K562 (cell line): ENCODE data around the gene JRKL. TPM values are rescaled to one million over a fixed set of nuclear protein-coding genes. Genes with fewer than 3 reads are reported as not detected.

ENCODE experiments used
- ATAC-seq: fragments of 200-7000 bp; cut with Tn5 transposase; 3 replicates; pipeline ENCODE4 v1.9.1; 2020; ENCODE audit warnings: moderate library complexity
- BruUV-seq: library from RNA; stranded (reverse); fragments of 400-500 nt; replicated peaks from 2 replicates; lab custom pipeline; 2021; lab: Mats Ljungman, UMichigan
- CTCF ChIA-PET: fragments of 300-600 bp; formaldehyde crosslinking; extraction: SDS; loops from one replicate; lab custom pipeline; 2021; ENCODE audit warnings: low intra/inter-chr PET ratio; lab: Yijun Ruan, JAX
- POLR2A ChIA-PET: fragments of 300-600, 350-650 bp; sonication (Branson Sonifier 250); formaldehyde crosslinking; extraction: SDS; loops from one replicate; lab custom pipeline; 2021; ENCODE audit warnings: antibody characterized with exemption, inconsistent platforms; lab: Yijun Ruan, JAX
- DNase-seq, 4 experiments: peaks; one replicate each; pipeline versions ENCODE4 v3.0.0 to v3.0.0-alpha.2; 2011 to 2018; ENCODE audit warnings: low spot score in 3 of 4, mixed read lengths in 3 of 4; ENCODE audit errors: extremely low read depth in 1 of 4
- FAIRE-seq: peaks from 2 replicates; lab custom pipeline; 2011; peaks lifted over from hg19 to GRCh38; lab: Jason Lieb, UNC
- H2AFZ ChIP-seq: 2 replicates; pipeline ENCODE4 v1.6.0; 2011; ENCODE audit warnings: low read depth, low read length, control low read depth, inconsistent platforms
- H3K27ac ChIP-seq: fragments of 200-600 bp; 3 replicates; pipeline ENCODE4 v1.8.0; 2011; ENCODE audit warnings: low read depth, mild to moderate bottlenecking, control low read depth, inconsistent platforms, low read length, moderate library complexity, mixed read lengths; ENCODE audit errors: extremely low read depth
- H3K27me3 ChIP-seq, 2 experiments: fragments of 300-600 bp in 1 of 2; 2 replicates in 1 of 2; 3 replicates in 1 of 2; pipeline versions ENCODE4 v1.6.0 to v1.8.0; 2011; ENCODE audit warnings: inconsistent platforms in 2 of 2, low read length in 2 of 2, mild to moderate bottlenecking in 1 of 2, mixed read lengths in 1 of 2, moderate library complexity in 1 of 2; ENCODE audit not compliant: control insufficient read depth in 2 of 2, insufficient read depth in 2 of 2
- H3K36me3 ChIP-seq: fragments of 300-600 bp; 3 replicates; pipeline ENCODE4 v1.8.0; 2011; ENCODE audit warnings: mild to moderate bottlenecking, low read length, inconsistent platforms; ENCODE audit not compliant: control insufficient read depth, insufficient read depth
- H3K4me1 ChIP-seq, 2 experiments: fragments of 200-600 bp in 1 of 2; replicated peaks in 1 of 2; 2 replicates in 1 of 2; 3 replicates in 1 of 2; pipeline versions ENCODE4 v1.5.1 to v1.8.0; 2011; ENCODE audit warnings: inconsistent platforms in 2 of 2, low read length in 2 of 2, mild to moderate bottlenecking in 1 of 2, mixed read lengths in 1 of 2, moderate library complexity in 1 of 2; ENCODE audit not compliant: control insufficient read depth in 2 of 2, insufficient read depth in 2 of 2
- H3K4me2 ChIP-seq: 2 replicates; pipeline ENCODE4 v1.6.1; 2011; ENCODE audit warnings: low read length, control low read depth, inconsistent platforms, mixed read lengths; ENCODE audit not compliant: insufficient read depth
- H3K4me3 ChIP-seq: fragments of 200-600 bp; sonication (generic), shearing (Covaris generic); 2 replicates; pipeline ENCODE4 v1.5.1; 2016; ENCODE audit warnings: control low read depth, inconsistent platforms
- H3K79me2 ChIP-seq: fragments of 200-600 bp; 3 replicates; pipeline ENCODE4 v1.8.0; 2011; ENCODE audit warnings: low read length, inconsistent platforms; ENCODE audit not compliant: control insufficient read depth, insufficient read depth
- H3K9ac ChIP-seq, 2 experiments: 2 replicates each; pipeline versions ENCODE4 v1.6.0 to v1.6.1; 2011; ENCODE audit warnings: low read depth in 2 of 2, low read length in 2 of 2, control low read depth in 1 of 2, inconsistent platforms in 1 of 2, mild to moderate bottlenecking in 1 of 2, mixed read lengths in 1 of 2; ENCODE audit not compliant: insufficient read depth in 1 of 2
- H3K9me1 ChIP-seq: one replicate; pipeline ENCODE4 v1.6.0; 2011; ENCODE audit warnings: inconsistent platforms, mild to moderate bottlenecking, low read length, moderate library complexity; ENCODE audit not compliant: control insufficient read depth, insufficient read depth
- H3K9me3 ChIP-seq: replicated peaks from 2 replicates; pipeline ENCODE4 v1.5.1; 2011; ENCODE audit warnings: low read depth, low read length, inconsistent platforms; ENCODE audit not compliant: control insufficient read depth, insufficient read depth
- H4K20me1 ChIP-seq: replicated peaks from 2 replicates; pipeline ENCODE4 v1.6.1; 2011; ENCODE audit warnings: low read length, inconsistent platforms, mixed read lengths; ENCODE audit not compliant: control insufficient read depth, insufficient read depth
- ASH1L ChIP-seq: fragments of 450-650 bp; IDR thresholded peaks from 2 replicates; pipeline ENCODE4 v1.6.1; 2018; ENCODE audit warnings: borderline replicate concordance, mild to moderate bottlenecking, low read depth; ENCODE audit not compliant: partially characterized antibody
- ATF7 ChIP-seq: fragments of 450-650 bp; IDR thresholded peaks from 2 replicates; pipeline ENCODE4 v1.7.1; 2014; ENCODE audit warnings: mild to moderate bottlenecking, moderate library complexity
- BCOR ChIP-seq: fragments of 450-650 bp; IDR thresholded peaks from 2 replicates; pipeline ENCODE4 v1.6.1; 2016
- CC2D1A ChIP-seq: fragments of 450-650 bp; IDR thresholded peaks from 2 replicates; pipeline ENCODE4 v1.6.1; 2017; ENCODE audit warnings: mild to moderate bottlenecking
- HNRNPLL ChIP-seq: fragments of 200-400 bp; formaldehyde crosslinking; IDR thresholded peaks from 2 replicates; pipeline ENCODE4 v1.6.1; 2017; ENCODE audit warnings: low read length, low read depth, mild to moderate bottlenecking; ENCODE audit not compliant: poor library complexity, severe bottlenecking
- MEIS2 ChIP-seq: fragments of 450-650 bp; IDR thresholded peaks from 2 replicates; pipeline ENCODE4 v1.6.1; 2014; ENCODE audit warnings: mild to moderate bottlenecking; ENCODE audit not compliant: partially characterized antibody
- MYBL2 ChIP-seq, 2 experiments: fragments of 450-650 bp in 1 of 2; sonication (generic) in 1 of 2; formaldehyde crosslinking in 1 of 2; IDR thresholded peaks; 2 replicates each; pipeline versions ENCODE4 v1.6.1 to v1.8.1; 2017 to 2022; ENCODE audit warnings: borderline replicate concordance in 1 of 2, inconsistent platforms in 1 of 2, low read depth in 1 of 2, mild to moderate bottlenecking in 1 of 2, missing genetic modification reagents in 1 of 2, moderate library complexity in 1 of 2
- NFIX ChIP-seq: fragments of 250-450 bp; sonication (Bioruptor Pico); IDR thresholded peaks from 2 replicates; pipeline ENCODE4 v1.4.0; 2020; ENCODE audit warnings: low read depth, mild to moderate bottlenecking, moderate library complexity
- SIRT6 ChIP-seq: IDR thresholded peaks from one replicate; pipeline ENCODE4 v1.6.1; 2012; ENCODE audit warnings: low read depth, mild to moderate bottlenecking, control low read depth, inconsistent platforms, low read length, moderate library complexity
- TAF9B ChIP-seq: fragments of 450-650 bp; IDR thresholded peaks from 2 replicates; pipeline ENCODE4 v1.6.1; 2018; ENCODE audit warnings: mild to moderate bottlenecking; ENCODE audit not compliant: partially characterized antibody
- ZBTB49 ChIP-seq: sonication (generic); formaldehyde crosslinking; IDR thresholded peaks from 2 replicates; pipeline ENCODE4 v1.8.0; 2022; ENCODE audit warnings: missing genetic modification reagents, mild to moderate bottlenecking, borderline replicate concordance
- ZBTB9 ChIP-seq: fragments of 450-650 bp; formaldehyde crosslinking; IDR thresholded peaks from 2 replicates; pipeline ENCODE4 v1.4.0; 2020; ENCODE audit warnings: mild to moderate bottlenecking, moderate library complexity
- ZNF280B ChIP-seq: fragments of 250-450 bp; sonication (Bioruptor Pico); IDR thresholded peaks from 2 replicates; pipeline ENCODE4 v1.5.1; 2021; ENCODE audit warnings: mild to moderate bottlenecking
- ZNF445 ChIP-seq: fragments of 250-450 bp; sonication (Bioruptor Pico); IDR thresholded peaks from 2 replicates; pipeline ENCODE4 v1.4.0; 2020; ENCODE audit warnings: low read depth, mild to moderate bottlenecking, moderate library complexity
- ZNF79 ChIP-seq: fragments of 250-450 bp; sonication (Bioruptor Pico); IDR thresholded peaks from 2 replicates; pipeline ENCODE4 v1.4.0; 2020; ENCODE audit warnings: low read depth, mild to moderate bottlenecking, moderate library complexity
- WGBS: fragments of 100-300 bp; shearing (Covaris generic); methylation state at CpG from one replicate; pipeline ENCODE4 v1.1.6; 2016; ENCODE audit warnings: low coverage, mixed read lengths; ENCODE audit not compliant: insufficient coverage; ENCODE audit errors: missing lambda C conversion rate; 5-methylcytosine and 5-hydroxymethylcytosine counted together
- in situ Hi-C: fragments of 300-500 bp; cut with MboI; formaldehyde crosslinking; loops from 4 replicates; pipeline ENCODE4 v1.15.0; 2018; ENCODE audit warnings: inconsistent platforms, mixed read lengths
- intact Hi-C: fragments of 100-400 bp; cut with micrococcal nuclease; formaldehyde crosslinking; loops from 2 replicates; pipeline ENCODE4 v1.14.2; 2022
- polyA plus RNA-seq, 8 experiments: library from polyadenylated mRNA; depleted of rRNA in 4 of 8; stranded (reverse) in 5 of 8; unstranded in 3 of 8; fragments of >200 nt; fragmentation: Nextera tagmentation in 2 of 8; fragmentation: Illumina TruSeq in 1 of 8; extraction: Ambion mirVana in 2 of 8; extraction: Trizol in 1 of 8; gene quantifications; 2 replicates each; pipeline versions ENCODE4 v1.2.1 to v1.2.3, GENCODE V29; 2011 to 2014; ENCODE audit warnings: inconsistent platforms in 1 of 8, missing spikeins in 1 of 8
- total RNA-seq, 7 experiments: library from RNA; depleted of rRNA in 6 of 7; stranded (reverse); fragments of >200 nt in 6 of 7; fragmentation: Illumina TruSeq in 2 of 7; extraction: Trizol in 2 of 7; gene quantifications; 2 replicates each; pipeline versions ENCODE4 v1.2.1 to v1.2.3, GENCODE V29; 2011 to 2021; ENCODE audit warnings: low replicate concordance in 1 of 7
- TF ChIP-seq, protein P1 (sequence below): sonication (generic); formaldehyde crosslinking; IDR thresholded peaks from 2 replicates; pipeline ENCODE4 v1.8.0; 2022; ENCODE audit warnings: mild to moderate bottlenecking, missing genetic modification reagents

The JRKL gene
- total and polyA plus RNA-seq, 9 of the 15 experiments (the other 6 are each of a cell fraction or from before 2014, with no cell fraction given), result 4.5 to 14.8 (median 8.5) TPM

DNA sequence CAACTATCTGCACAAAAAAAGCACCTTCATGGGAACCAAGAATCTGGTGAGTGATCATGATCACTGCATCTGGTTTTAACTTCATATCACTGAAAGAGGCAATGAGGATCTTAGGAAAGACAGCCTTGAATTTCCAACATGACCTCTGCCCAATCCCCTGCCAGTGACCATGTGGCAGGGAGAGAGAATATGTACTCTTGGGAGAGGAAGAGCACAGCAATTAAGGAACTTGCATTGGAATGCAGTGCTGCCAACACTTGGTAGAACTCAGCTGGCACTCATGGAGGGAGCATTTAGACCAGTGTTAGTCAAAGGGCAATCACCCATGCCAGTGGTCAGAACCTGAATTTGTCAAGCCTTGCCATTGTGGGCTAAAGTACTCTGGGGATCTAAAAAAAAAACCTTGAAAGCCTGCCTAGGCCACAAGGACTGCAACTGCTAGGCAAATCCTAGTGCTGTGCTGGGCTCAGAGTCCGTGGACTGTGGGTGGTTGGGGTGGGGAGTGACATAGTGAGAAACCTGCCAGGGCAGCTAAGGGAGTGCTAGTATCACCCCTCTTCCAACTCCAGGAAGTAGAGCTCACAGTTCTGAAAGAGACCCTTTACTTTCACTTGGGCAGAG, 23.1 kb downstream of the JRKL start:
- Histone ChIP-seq H3K9me3 (no peaks in the 10 kb centered on the region), H3K4me3 (no peak overlapping the region), H3K4me2 (no peak overlapping the region), H4K20me1 (no peaks in the 10 kb centered on the region), H3K9me1 (no peaks in the 10 kb centered on the region), H3K4me1 (no peaks in the 10 kb centered on the region), H3K27ac (no peak overlapping the region), H3K27me3 (no peaks in the 10 kb centered on the region), H2AFZ (no peak overlapping the region), H3K9ac (no peak overlapping the region), H3K79me2 (no peaks in the 10 kb centered on the region), H3K36me3 (no peaks in the 10 kb centered on the region)
- FAIRE-seq (no peak), DNase-seq (no peak), ATAC-seq (no peak)
- ChIA-PET POLR2A (no interaction called here), CTCF (no interaction called here)
- BruUV-seq, result no TSS peak
- intact Hi-C loops (no loop called here), in situ Hi-C loops (no loop called here)
- 33% methylated on average over 1 of the region's 1 CpG for WGBS
- TF ChIP-seq HNRNPLL (no peak), SIRT6 (no peak), ZBTB9 (CRISPR knock-in tag) (no peak), CC2D1A (no peak), TAF9B (no peak), NFIX (no peak), MEIS2 (no peak), MYBL2 (IDR thresholded peaks at IDR 0.05; ENCODE audit: low read depth) (no peak), MYBL2 (CRISPR knock-in tag; IDR thresholded peaks at IDR 0.05; ENCODE audit: borderline replicate concordance) (no peak), ZNF79 (CRISPR knock-in tag) (no peak), ZNF280B (CRISPR knock-in tag) (no peak), ZNF445 (CRISPR knock-in tag) (no peak), ZBTB49 (CRISPR knock-in tag) (no peak), ATF7 (no peak), BCOR (no peak), ASH1L (no peak)
- TF ChIP-seq, protein P1, sequence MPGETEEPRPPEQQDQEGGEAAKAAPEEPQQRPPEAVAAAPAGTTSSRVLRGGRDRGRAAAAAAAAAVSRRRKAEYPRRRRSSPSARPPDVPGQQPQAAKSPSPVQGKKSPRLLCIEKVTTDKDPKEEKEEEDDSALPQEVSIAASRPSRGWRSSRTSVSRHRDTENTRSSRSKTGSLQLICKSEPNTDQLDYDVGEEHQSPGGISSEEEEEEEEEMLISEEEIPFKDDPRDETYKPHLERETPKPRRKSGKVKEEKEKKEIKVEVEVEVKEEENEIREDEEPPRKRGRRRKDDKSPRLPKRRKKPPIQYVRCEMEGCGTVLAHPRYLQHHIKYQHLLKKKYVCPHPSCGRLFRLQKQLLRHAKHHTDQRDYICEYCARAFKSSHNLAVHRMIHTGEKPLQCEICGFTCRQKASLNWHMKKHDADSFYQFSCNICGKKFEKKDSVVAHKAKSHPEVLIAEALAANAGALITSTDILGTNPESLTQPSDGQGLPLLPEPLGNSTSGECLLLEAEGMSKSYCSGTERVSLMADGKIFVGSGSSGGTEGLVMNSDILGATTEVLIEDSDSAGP (CRISPR knock-in tag), result no peak
